Skeletal muscle tissue (tissue), 4 donors: ENCODE data around the gene YAP1. TPM values are rescaled to one million over a fixed set of nuclear protein-coding genes. Genes with fewer than 3 reads are reported as not detected.
A peak's percentile ranks its signal among the peaks of the same experiment; 100 is the strongest.

Experiments
- H3K27ac ChIP-seq: one replicate; pipeline ENCODE4 v1.7.0; 2013; ENCODE audit warnings: mild to moderate bottlenecking, low read depth, low read length, inconsistent platforms
- H3K27me3 ChIP-seq, 3 donors: one replicate each; pipeline ENCODE4 v1.7.0; 2013; ENCODE audit warnings: low read length in 3 of 3; ENCODE audit not compliant: control insufficient read depth in 3 of 3, insufficient read depth in 3 of 3
- H3K36me3 ChIP-seq, 3 donors: one replicate each; pipeline ENCODE4 v1.7.0; 2013; ENCODE audit warnings: low read length in 3 of 3; ENCODE audit not compliant: control insufficient read depth in 3 of 3, insufficient read depth in 3 of 3
- H3K4me1 ChIP-seq, 3 donors: one replicate each; pipeline ENCODE4 v1.7.0; 2013; ENCODE audit warnings: low read length in 3 of 3, mild to moderate bottlenecking in 3 of 3; ENCODE audit not compliant: control insufficient read depth in 3 of 3, insufficient read depth in 3 of 3
- H3K4me3 ChIP-seq, 3 donors: one replicate each; pipeline ENCODE4 v1.7.0; 2013; ENCODE audit warnings: low read length in 3 of 3
- H3K9ac ChIP-seq, 3 donors: one replicate each; pipeline ENCODE4 v1.7.0; 2013; ENCODE audit warnings: low read length in 3 of 3, mild to moderate bottlenecking in 3 of 3, moderate library complexity in 2 of 3, low read depth in 1 of 3
- H3K9me3 ChIP-seq, 3 donors: one replicate each; pipeline ENCODE4 v1.7.0; 2013; ENCODE audit warnings: low read length in 3 of 3; ENCODE audit not compliant: control insufficient read depth in 3 of 3
- total RNA-seq: library from RNA; depleted of rRNA; stranded (reverse); fragments of >200 nt; gene quantifications from one replicate; pipeline ENCODE4 v1.2.3, GENCODE V29; 2014
- donor health status: Osteomylitis.

The YAP1 gene
- total RNA-seq, 1 donor from 2014 or later: 49.6 TPM

- H3K9me3 ChIP-seq: no peaks in the 10 kb centered on the region
- no peak overlapping the region for H3K27ac ChIP-seq
- no peak overlapping the region for H3K4me3 ChIP-seq
- peaks cover 0 to 4% (median 0%) of the 10 kb centered on the region in 3 donors for H3K36me3 ChIP-seq
- no peaks in the 10 kb centered on the region for H3K27me3 ChIP-seq
- no peak overlapping the region for H3K9ac ChIP-seq
- no peaks in the 10 kb centered on the region for H3K4me1 ChIP-seq
Observed at GRCh38 chr11:102172127-102172848, 62.0 kb downstream of the YAP1 start.

- H3K27me3 ChIP-seq: no peaks in the 10 kb centered on the region
- no peak overlapping the region for H3K4me3 ChIP-seq
- H3K9me3 ChIP-seq: no peaks in the 10 kb centered on the region
- peaks cover 0 to 4% (median 2%) of the 10 kb centered on the region in 3 donors for H3K36me3 ChIP-seq
- H3K9ac ChIP-seq: no peak overlapping the region
- H3K27ac ChIP-seq: no peak overlapping the region
- no peaks in the 10 kb centered on the region for H3K4me1 ChIP-seq
Observed at GRCh38 chr11:102177126-102177525, 66.9 kb downstream of the YAP1 start.

GRCh38 chr11:102177974-102178631 is 67.9 kb downstream of the YAP1 start:
- Histone ChIP-seq H3K4me3 (no peak overlapping the region), H3K27me3 (no peaks in the 10 kb centered on the region), H3K9ac (no peak overlapping the region), H3K36me3 (peaks cover 0 to 5% (median 2%) of the 10 kb centered on the region in 3 donors), H3K4me1 (no peaks in the 10 kb centered on the region), H3K27ac (peak overlapping the region; percentile 43), H3K9me3 (no peaks in the 10 kb centered on the region)

- Histone ChIP-seq H3K9me3 (no peaks in the 10 kb centered on the region), H3K36me3 (peaks cover 0 to 7% (median 2%) of the 10 kb centered on the region in 3 donors), H3K4me3 (no peak overlapping the region), H3K9ac (no peak overlapping the region), H3K4me1 (peaks cover 1 to 3% (median 1%) of the 10 kb centered on the region in 3 donors), H3K27me3 (no peaks in the 10 kb centered on the region), H3K27ac (no peak overlapping the region)
Observed at GRCh38 chr11:102179371-102179770, 69.1 kb downstream of the YAP1 start.

- peaks cover 6 to 23% (median 6%) of the 10 kb centered on the region in 3 donors for H3K4me1 ChIP-seq
- peaks cover 0 to 3% (median 2%) of the 10 kb centered on the region in 3 donors for H3K36me3 ChIP-seq
- H3K27ac ChIP-seq: no peak overlapping the region
- no peaks in the 10 kb centered on the region for H3K27me3 ChIP-seq
- H3K9me3 ChIP-seq: no peaks in the 10 kb centered on the region
- H3K4me3 ChIP-seq: no peak overlapping the region
- no peak overlapping the region for H3K9ac ChIP-seq
Observed at GRCh38 chr11:102184269-102184987, 74.2 kb downstream of the YAP1 start.

- H3K36me3 ChIP-seq: peaks cover 0 to 3% (median 2%) of the 10 kb centered on the region in 3 donors
- H3K9ac ChIP-seq: no peak overlapping the region
- no peaks in the 10 kb centered on the region for H3K9me3 ChIP-seq
- no peak overlapping the region for H3K4me3 ChIP-seq
- no peaks in the 10 kb centered on the region for H3K27me3 ChIP-seq
- H3K4me1 ChIP-seq: peaks cover 6 to 23% (median 9%) of the 10 kb centered on the region in 3 donors
- no peak overlapping the region for H3K27ac ChIP-seq
Observed at GRCh38 chr11:102186551-102187191, 76.4 kb downstream of the YAP1 start.

- Histone ChIP-seq H3K27me3 (no peaks in the 10 kb centered on the region), H3K4me1 (peaks cover 6 to 23% (median 9%) of the 10 kb centered on the region in 3 donors), H3K36me3 (peaks cover 0 to 3% (median 2%) of the 10 kb centered on the region in 3 donors), H3K9ac (peak overlapping the region in 1 of 3 donors; percentile 35), H3K27ac (peak overlapping the region; percentile 21), H3K9me3 (no peaks in the 10 kb centered on the region), H3K4me3 (no peak overlapping the region)
Observed at GRCh38 chr11:102187416-102188151, 77.3 kb downstream of the YAP1 start.

- peaks cover 6 to 23% (median 9%) of the 10 kb centered on the region in 3 donors for H3K4me1 ChIP-seq
- peaks cover 0 to 2% (median 0%) of the 10 kb centered on the region in 3 donors for H3K36me3 ChIP-seq
- H3K4me3 ChIP-seq: no peak overlapping the region
- H3K9me3 ChIP-seq: no peaks in the 10 kb centered on the region
- H3K9ac ChIP-seq: peak overlapping the region in 1 of 3 donors; percentile 33
- no peak overlapping the region for H3K27ac ChIP-seq
- H3K27me3 ChIP-seq: no peaks in the 10 kb centered on the region
Observed at GRCh38 chr11:102188488-102188887, 78.2 kb downstream of the YAP1 start.

GRCh38 chr11:102191832-102192231 is 81.6 kb downstream of the YAP1 start:
- Histone ChIP-seq H3K4me3 (no peak overlapping the region), H3K9me3 (no peaks in the 10 kb centered on the region), H3K27ac (no peak overlapping the region), H3K4me1 (peaks cover 0 to 20% (median 5%) of the 10 kb centered on the region in 3 donors), H3K27me3 (no peaks in the 10 kb centered on the region), H3K9ac (no peak overlapping the region), H3K36me3 (no peaks in the 10 kb centered on the region)
